HEK293 (cell line): ENCODE results near the gene CLSTN1.

ENCODE experiments used
- CTCF ChIA-PET: fragments of 350-600 bp; formaldehyde crosslinking; extraction: SDS; loops from one replicate; lab custom pipeline; 2021; ENCODE audit warnings: antibody characterized with exemption; lab: Yijun Ruan, JAX
- POLR2A ChIA-PET: fragments of 300-600 bp; formaldehyde crosslinking; extraction: SDS; loops from one replicate; lab custom pipeline; 2020; ENCODE audit warnings: antibody characterized with exemption, inconsistent platforms; lab: Yijun Ruan, JAX
- H3K27ac ChIP-seq: fragments of 200-500 bp; sonication (Bioruptor generic); 2 replicates; pipeline ENCODE4 v1.5.1; 2014; ENCODE audit warnings: low read depth, low read length, control low read depth, inconsistent platforms; ENCODE audit errors: extremely low read depth
- H3K36me3 ChIP-seq, 2 experiments: fragments of 200-500 bp in 1 of 2; sonication (Bioruptor generic) in 1 of 2; 1 replicate in 1 of 2; 2 replicates in 1 of 2; pipeline ENCODE4 v1.5.1; 2014 to 2017; ENCODE audit warnings: inconsistent platforms in 2 of 2, low read length in 2 of 2; ENCODE audit not compliant: control insufficient read depth in 2 of 2, insufficient read depth in 1 of 2
- H3K4me1 ChIP-seq: fragments of 200-500 bp; sonication (Bioruptor generic); 2 replicates; pipeline ENCODE4 v1.5.1; 2014; ENCODE audit warnings: mild to moderate bottlenecking, low read length, inconsistent platforms; ENCODE audit not compliant: control insufficient read depth, insufficient read depth
- H3K4me3 ChIP-seq: 2 replicates; pipeline ENCODE4 v1.5.1; 2011; ENCODE audit warnings: low read depth, mild to moderate bottlenecking, control low read depth, low read length, moderate library complexity
- H3K9me3 ChIP-seq: fragments of 200-500 bp; sonication (Bioruptor generic); 2 replicates; pipeline ENCODE4 v1.5.1; 2014; ENCODE audit warnings: low read depth, low read length, inconsistent platforms; ENCODE audit not compliant: control insufficient read depth, insufficient read depth
- EGR2 ChIP-seq: fragments of 450-650 bp; formaldehyde crosslinking; IDR thresholded peaks from 2 replicates; pipeline ENCODE4 v1.5.1; 2016; ENCODE audit warnings: low read depth, missing biosample characterization, missing genetic modification characterization
- HOXC10 ChIP-seq: sonication (generic); formaldehyde crosslinking; IDR thresholded peaks from 2 replicates; pipeline ENCODE4 v1.8.1; 2023; ENCODE audit warnings: mild to moderate bottlenecking, missing genetic modification reagents
- IKZF3 ChIP-seq: fragments of 450-650 bp; IDR thresholded peaks from 2 replicates; pipeline ENCODE4 v1.5.0; 2018; ENCODE audit warnings: missing biosample characterization, mild to moderate bottlenecking, missing genetic modification characterization, moderate library complexity
- KLF10 ChIP-seq: fragments of 450-650 bp; IDR thresholded peaks from 2 replicates; pipeline ENCODE4 v1.5.1; 2018; ENCODE audit warnings: missing biosample characterization, mild to moderate bottlenecking, missing genetic modification characterization
- MYNN ChIP-seq: fragments of 450-650 bp; formaldehyde crosslinking; IDR thresholded peaks from 2 replicates; pipeline ENCODE4 v1.5.1; 2016; ENCODE audit warnings: missing biosample characterization, missing genetic modification characterization, borderline replicate concordance
- MZF1 ChIP-seq: fragments of 450-650 bp; formaldehyde crosslinking; IDR thresholded peaks from 2 replicates; pipeline ENCODE4 v1.5.1; 2017; ENCODE audit warnings: missing biosample characterization, missing genetic modification characterization, borderline replicate concordance
- OSR2 ChIP-seq: fragments of 450-650 bp; formaldehyde crosslinking; IDR thresholded peaks from 2 replicates; pipeline ENCODE4 v1.5.1; 2016; ENCODE audit warnings: missing biosample characterization, missing genetic modification characterization
- SALL2 ChIP-seq: fragments of 450-650 bp; formaldehyde crosslinking; IDR thresholded peaks from 2 replicates; pipeline ENCODE4 v1.5.0; 2017; ENCODE audit warnings: missing biosample characterization, mild to moderate bottlenecking, missing genetic modification characterization, borderline replicate concordance
- SP2 ChIP-seq: fragments of 450-650 bp; formaldehyde crosslinking; IDR thresholded peaks from 2 replicates; pipeline ENCODE4 v1.5.1; 2016; ENCODE audit warnings: missing biosample characterization, missing genetic modification characterization
- SP3 ChIP-seq: fragments of 450-650 bp; formaldehyde crosslinking; IDR thresholded peaks from 2 replicates; pipeline ENCODE4 v1.5.1; 2016; ENCODE audit warnings: missing biosample characterization, missing genetic modification characterization
- ZBTB20 ChIP-seq: fragments of 450-650 bp; formaldehyde crosslinking; IDR thresholded peaks from 2 replicates; pipeline ENCODE4 v1.5.1; 2016; ENCODE audit warnings: missing biosample characterization, missing genetic modification characterization
- ZBTB21 ChIP-seq: fragments of 450-650 bp; formaldehyde crosslinking; IDR thresholded peaks from 2 replicates; pipeline ENCODE4 v1.5.1; 2017; ENCODE audit warnings: missing biosample characterization, missing genetic modification characterization
- ZBTB44 ChIP-seq: fragments of 450-650 bp; IDR thresholded peaks from 2 replicates; pipeline ENCODE4 v1.5.1; 2018; ENCODE audit warnings: missing biosample characterization, mild to moderate bottlenecking, missing genetic modification characterization
- ZBTB7A ChIP-seq: fragments of 450-650 bp; formaldehyde crosslinking; IDR thresholded peaks from 2 replicates; pipeline ENCODE4 v1.5.1; 2016; ENCODE audit warnings: low read depth, missing biosample characterization, missing genetic modification characterization
- ZFHX2 ChIP-seq: fragments of 450-650 bp; formaldehyde crosslinking; conservative IDR thresholded peaks from 2 replicates; pipeline ENCODE4 v1.5.1; 2016; ENCODE audit warnings: missing biosample characterization, missing genetic modification characterization
- ZFP3 ChIP-seq: fragments of 450-650 bp; formaldehyde crosslinking; IDR thresholded peaks from 2 replicates; pipeline ENCODE4 v1.5.1; 2016; ENCODE audit warnings: low read depth, missing biosample characterization, missing genetic modification characterization
- ZFP37 ChIP-seq: fragments of 450-650 bp; formaldehyde crosslinking; IDR thresholded peaks from 2 replicates; pipeline ENCODE4 v1.5.1; 2016; ENCODE audit warnings: missing biosample characterization, missing genetic modification characterization
- ZFP69B ChIP-seq: fragments of 450-650 bp; formaldehyde crosslinking; IDR thresholded peaks from 2 replicates; pipeline ENCODE4 v1.5.1; 2016; ENCODE audit warnings: missing biosample characterization, missing genetic modification characterization
- ZNF311 ChIP-seq: fragments of 450-650 bp; formaldehyde crosslinking; IDR thresholded peaks from 2 replicates; pipeline ENCODE4 v1.5.1; 2017; ENCODE audit warnings: missing biosample characterization, missing genetic modification characterization, borderline replicate concordance
- ZNF341 ChIP-seq: fragments of 450-650 bp; formaldehyde crosslinking; IDR thresholded peaks from 2 replicates; pipeline ENCODE4; 2016; ENCODE audit warnings: low read depth, missing biosample characterization, missing genetic modification characterization
- ZNF394 ChIP-seq: fragments of 450-650 bp; formaldehyde crosslinking; IDR thresholded peaks from 2 replicates; pipeline ENCODE4 v1.5.1; 2016; ENCODE audit warnings: missing biosample characterization, missing genetic modification characterization, mild to moderate bottlenecking, moderate library complexity, borderline replicate concordance
- ZNF624 ChIP-seq: fragments of 450-650 bp; formaldehyde crosslinking; IDR thresholded peaks from 2 replicates; pipeline ENCODE4 v1.5.1; 2017; ENCODE audit warnings: missing biosample characterization, missing genetic modification characterization
- ZNF626 ChIP-seq: fragments of 450-650 bp; sonication (Bioruptor Pico); formaldehyde crosslinking; IDR thresholded peaks from 2 replicates; pipeline ENCODE4 v1.5.1; 2018; ENCODE audit warnings: missing biosample characterization, missing genetic modification characterization, inconsistent platforms
- ZNF654 ChIP-seq: fragments of 450-650 bp; formaldehyde crosslinking; IDR thresholded peaks from 2 replicates; pipeline ENCODE4 v1.5.1; 2016; ENCODE audit warnings: low read depth, missing biosample characterization, missing genetic modification characterization
- ZNF692 ChIP-seq: fragments of 450-650 bp; formaldehyde crosslinking; IDR thresholded peaks from 2 replicates; pipeline ENCODE4 v1.5.1; 2016; ENCODE audit warnings: missing biosample characterization, missing genetic modification characterization
- ZNF785 ChIP-seq: fragments of 450-650 bp; formaldehyde crosslinking; IDR thresholded peaks from 2 replicates; pipeline ENCODE4 v1.5.1; 2016; ENCODE audit warnings: missing biosample characterization, missing genetic modification characterization
- TF ChIP-seq, protein P1 (sequence below): fragments of 450-650 bp; formaldehyde crosslinking; IDR thresholded peaks from 2 replicates; pipeline ENCODE4 v1.5.1; 2016; ENCODE audit warnings: missing biosample characterization, missing genetic modification characterization
- TF ChIP-seq, protein P2 (sequence below): fragments of 450-650 bp; IDR thresholded peaks from 2 replicates; pipeline ENCODE4 v1.5.1; 2018; ENCODE audit warnings: missing biosample characterization, missing genetic modification characterization
- TF ChIP-seq, protein P3 (sequence below): fragments of 450-650 bp; formaldehyde crosslinking; IDR thresholded peaks from 2 replicates; pipeline ENCODE4 v1.5.1; 2016; ENCODE audit warnings: missing biosample characterization, missing genetic modification characterization

The CLSTN1 gene

DNA sequence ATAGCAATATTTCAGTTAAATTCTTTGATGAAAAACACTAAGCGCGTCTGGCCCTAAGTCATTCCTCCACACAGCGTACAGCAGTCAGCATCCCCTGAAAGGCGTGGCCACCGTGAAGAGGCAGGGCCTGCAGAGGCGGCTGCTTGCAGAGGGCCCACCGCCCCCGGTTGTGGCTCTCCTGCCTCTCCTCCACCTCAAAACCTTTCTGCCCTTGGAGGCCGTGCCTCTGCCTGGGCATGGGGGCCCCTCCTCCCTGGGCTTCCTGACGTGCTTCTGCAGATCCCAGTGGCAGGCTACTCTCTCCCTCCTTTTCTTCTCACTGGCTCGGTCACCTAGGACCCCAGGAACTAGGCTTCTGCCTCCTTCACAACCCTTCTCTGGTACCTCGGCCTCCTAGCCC, 16.2 kb downstream of the CLSTN1 start:
- no peak overlapping the region for H3K4me3 ChIP-seq
- no peaks in the 10 kb centered on the region for H3K9me3 ChIP-seq
- TF ChIP-seq ZFP37 (tag by site-specific recombination) (no peak), ZNF624 (tag by site-specific recombination) (no peak), ZBTB44 (tag by site-specific recombination) (no peak), ZBTB21 (tag by site-specific recombination) (no peak), ZBTB7A (tag by site-specific recombination) (no peak), ZNF785 (tag by site-specific recombination) (no peak), ZNF692 (tag by site-specific recombination) (0 out of 2 replicates have a peak, but pooled peaks have one; percentile 36), ZFP3 (tag by site-specific recombination) (no peak), HOXC10 (no peak), MYNN (tag by site-specific recombination) (no peak), ZNF626 (tag by site-specific recombination) (no peak), IKZF3 (tag by site-specific recombination) (no peak), EGR2 (tag by site-specific recombination) (peak; percentile 90), ZNF311 (tag by site-specific recombination) (no peak), KLF10 (tag by site-specific recombination) (no peak), MZF1 (tag by site-specific recombination) (no peak), ZBTB20 (tag by site-specific recombination) (no peak), ZNF394 (tag by site-specific recombination) (peak; percentile 17; the same call in 1 of the 2 replicates), ZNF341 (tag by site-specific recombination) (peak; percentile 54), ZFP69B (tag by site-specific recombination) (peak; percentile 88), ZNF654 (tag by site-specific recombination) (no peak), ZFHX2 (tag by site-specific recombination) (peak; percentile 92), SALL2 (tag by site-specific recombination) (no peak), SP2 (tag by site-specific recombination) (peak; percentile 37; the same call in 1 of the 2 replicates), OSR2 (tag by site-specific recombination) (peak; percentile 87), SP3 (tag by site-specific recombination) (no peak)
- TF ChIP-seq, protein P1, sequence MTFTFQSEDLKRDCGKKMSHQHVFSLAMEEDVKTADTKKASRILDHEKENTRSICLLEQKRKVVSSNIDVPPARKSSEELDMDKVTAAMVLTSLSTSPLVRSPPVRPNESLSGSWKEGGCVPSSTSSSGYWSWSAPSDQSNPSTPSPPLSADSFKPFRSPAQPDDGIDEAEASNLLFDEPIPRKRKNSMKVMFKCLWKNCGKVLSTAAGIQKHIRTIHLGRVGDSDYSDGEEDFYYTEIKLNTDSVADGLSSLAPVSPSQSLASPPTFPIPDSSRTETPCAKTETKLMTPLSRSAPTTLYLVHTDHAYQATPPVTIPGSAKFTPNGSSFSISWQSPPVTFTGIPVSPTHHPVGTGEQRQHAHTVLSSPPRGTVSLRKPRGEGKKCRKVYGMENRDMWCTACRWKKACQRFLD (tag by site-specific recombination) = no peak
- TF ChIP-seq, protein P2, sequence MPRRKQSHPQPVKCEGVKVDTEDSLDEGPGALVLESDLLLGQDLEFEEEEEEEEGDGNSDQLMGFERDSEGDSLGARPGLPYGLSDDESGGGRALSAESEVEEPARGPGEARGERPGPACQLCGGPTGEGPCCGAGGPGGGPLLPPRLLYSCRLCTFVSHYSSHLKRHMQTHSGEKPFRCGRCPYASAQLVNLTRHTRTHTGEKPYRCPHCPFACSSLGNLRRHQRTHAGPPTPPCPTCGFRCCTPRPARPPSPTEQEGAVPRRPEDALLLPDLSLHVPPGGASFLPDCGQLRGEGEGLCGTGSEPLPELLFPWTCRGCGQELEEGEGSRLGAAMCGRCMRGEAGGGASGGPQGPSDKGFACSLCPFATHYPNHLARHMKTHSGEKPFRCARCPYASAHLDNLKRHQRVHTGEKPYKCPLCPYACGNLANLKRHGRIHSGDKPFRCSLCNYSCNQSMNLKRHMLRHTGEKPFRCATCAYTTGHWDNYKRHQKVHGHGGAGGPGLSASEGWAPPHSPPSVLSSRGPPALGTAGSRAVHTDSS (tag by site-specific recombination) = no peak
- TF ChIP-seq, protein P3, sequence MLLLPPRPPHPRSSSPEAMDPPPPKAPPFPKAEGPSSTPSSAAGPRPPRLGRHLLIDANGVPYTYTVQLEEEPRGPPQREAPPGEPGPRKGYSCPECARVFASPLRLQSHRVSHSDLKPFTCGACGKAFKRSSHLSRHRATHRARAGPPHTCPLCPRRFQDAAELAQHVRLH (tag by site-specific recombination) = no peak
- H3K27ac ChIP-seq = no peak overlapping the region
- no peaks in the 10 kb centered on the region for H3K36me3 ChIP-seq
- H3K4me1 ChIP-seq = peaks cover 28% of the 10 kb centered on the region
- ChIA-PET CTCF (interaction anchor here (0.5 kb wide), 1 partner anchor 23 kb away, joined by 3 read pairs; no protein-coding TSS in a partner anchor), POLR2A (no interaction called here)
